IPS DF 6.9 (cell line): ENCODE results near the gene CYB5A.

ENCODE experiments used
- DNase-seq: peaks from one replicate; pipeline ENCODE4 v3.0.0-alpha.2; 2013; ENCODE audit warnings: low read depth, low spot score
- H3K27ac ChIP-seq: one replicate; pipeline ENCODE4 v1.5.1; 2013; ENCODE audit warnings: low read length, control low read depth
- H3K27me3 ChIP-seq: 2 replicates; pipeline ENCODE4 v1.6.1; 2013; ENCODE audit warnings: mild to moderate bottlenecking, low read length; ENCODE audit not compliant: control insufficient read depth, insufficient read depth
- H3K36me3 ChIP-seq: 2 replicates; pipeline ENCODE4 v1.6.1; 2013; ENCODE audit warnings: low read length; ENCODE audit not compliant: control insufficient read depth, insufficient read depth
- H3K4me1 ChIP-seq: 2 replicates; pipeline ENCODE4 v1.6.1; 2013; ENCODE audit warnings: low read length; ENCODE audit not compliant: control insufficient read depth, insufficient read depth
- H3K4me3 ChIP-seq: 2 replicates; pipeline ENCODE4 v1.5.1; 2013; ENCODE audit warnings: mild to moderate bottlenecking, low read length
- H3K9me3 ChIP-seq: 2 replicates; pipeline ENCODE4 v1.6.1; 2013; ENCODE audit warnings: low read length, inconsistent platforms; ENCODE audit not compliant: control insufficient read depth, insufficient read depth
- WGBS: extraction: QIAGEN DNeasy Blood & Tissue Kit; methylation state at CpG from one replicate; pipeline ENCODE4 v1.1.7; 2013; ENCODE audit warnings: mixed read lengths, missing lambda C conversion rate; ENCODE audit not compliant: insufficient read length, insufficient coverage; 5-methylcytosine and 5-hydroxymethylcytosine counted together

CYB5A gene

GRCh38 chr18:74219056-74219455 is 72.7 kb downstream of the CYB5A start:
- WGBS, result no CpG with 5 or more reads among the region's 10 CpGs
- DNase-seq, result no peak
- Histone ChIP-seq H3K27ac (no peak overlapping the region), H3K36me3 (no peaks in the 10 kb centered on the region), H3K4me3 (no peak overlapping the region), H3K4me1 (no peaks in the 10 kb centered on the region), H3K27me3 (no peaks in the 10 kb centered on the region), H3K9me3 (no peaks in the 10 kb centered on the region)

DNA sequence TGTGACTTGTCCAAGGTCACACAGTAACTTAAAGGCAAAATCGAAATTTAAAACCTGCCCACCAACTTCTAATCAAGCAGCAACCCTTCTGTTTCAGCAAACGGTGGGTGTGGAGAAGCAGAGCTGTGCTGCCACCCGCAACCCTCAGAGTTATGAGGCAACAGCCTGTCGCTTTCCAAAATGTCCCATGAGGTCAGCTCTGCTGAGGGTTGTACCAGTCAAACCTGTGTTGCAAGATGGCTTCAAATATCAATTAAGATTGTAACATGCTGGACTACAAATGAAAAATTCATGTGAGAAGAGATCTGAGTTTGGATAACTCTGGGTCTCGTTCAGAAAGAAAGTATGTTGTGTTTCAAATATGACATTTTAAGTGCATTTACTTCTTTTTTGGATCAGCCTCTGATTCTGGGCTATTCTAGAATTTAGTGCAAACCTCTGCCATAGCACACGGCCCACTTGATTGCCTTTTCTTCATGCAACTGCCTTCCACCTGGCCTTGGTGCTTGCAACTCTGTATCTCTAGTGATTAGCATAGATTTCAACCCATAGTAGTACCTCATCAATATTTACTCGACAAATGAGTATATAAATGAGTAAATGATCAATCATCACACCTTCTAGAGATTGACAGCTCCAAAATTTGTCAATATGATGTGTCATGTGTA is 74.2 kb downstream of the CYB5A start:
- Histone ChIP-seq H3K9me3 (no peaks in the 10 kb centered on the region), H3K27ac (no peak overlapping the region), H3K36me3 (no peaks in the 10 kb centered on the region), H3K4me1 (no peaks in the 10 kb centered on the region), H3K4me3 (no peak overlapping the region), H3K27me3 (no peaks in the 10 kb centered on the region)
- DNase-seq, result no peak
- no CpG with 5 or more reads among the region's 7 CpGs for WGBS

- Histone ChIP-seq H3K27ac (no peak overlapping the region), H3K36me3 (no peaks in the 10 kb centered on the region), H3K4me1 (no peaks in the 10 kb centered on the region), H3K4me3 (no peak overlapping the region), H3K9me3 (no peaks in the 10 kb centered on the region), H3K27me3 (no peaks in the 10 kb centered on the region)
- no CpG with 5 or more reads among the region's 3 CpGs for WGBS
- DNase-seq, result no peak
These were observed 75.1 kb downstream of the CYB5A start for GRCh38 chr18:74216661-74217110.

DNA sequence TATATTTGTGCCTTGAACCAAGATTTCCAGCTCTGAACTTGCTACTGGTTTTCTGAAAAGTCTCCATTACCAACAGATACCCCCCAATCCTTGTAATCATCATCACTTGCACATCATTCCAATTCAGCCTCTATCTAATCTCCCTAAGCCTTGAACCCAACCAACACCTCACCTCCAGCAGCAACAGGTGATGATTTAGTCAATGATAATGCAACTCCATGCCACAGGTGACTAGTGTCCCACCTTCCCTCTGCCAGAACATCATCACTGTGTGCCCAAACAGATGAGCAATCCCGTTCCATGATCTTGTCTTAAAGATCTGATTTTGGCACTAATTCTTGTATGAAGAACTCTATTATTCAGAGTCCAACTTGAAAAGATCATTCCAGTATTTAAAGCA is 75.9 kb downstream of the CYB5A start:
- no peak for DNase-seq
- Histone ChIP-seq H3K4me1 (no peaks in the 10 kb centered on the region), H3K27ac (no peak overlapping the region), H3K27me3 (no peaks in the 10 kb centered on the region), H3K36me3 (no peaks in the 10 kb centered on the region), H3K9me3 (no peaks in the 10 kb centered on the region), H3K4me3 (no peak overlapping the region)
- WGBS, result no CpG with 5 or more reads among the region's 1 CpG

DNA sequence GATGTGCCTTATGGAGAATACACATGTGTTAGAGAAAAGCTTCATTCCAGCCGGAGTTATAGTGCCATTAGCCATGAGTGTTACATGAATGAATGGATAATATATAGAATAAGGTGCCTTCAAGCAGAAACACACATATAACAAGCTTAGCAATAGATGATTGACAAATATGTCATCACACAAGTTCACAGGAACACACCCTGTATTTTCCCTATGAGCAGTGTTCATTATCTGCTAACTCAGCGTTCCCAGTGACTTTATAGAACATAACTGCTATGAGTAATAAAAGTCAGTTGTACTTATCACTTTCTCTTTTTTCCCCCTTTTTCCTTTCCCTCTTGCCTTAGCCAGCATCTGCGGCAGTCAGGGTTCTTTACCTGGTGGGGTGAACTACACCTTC is 78.3 kb downstream of the CYB5A start:
- no peaks in the 10 kb centered on the region for H3K4me1 ChIP-seq
- no peaks in the 10 kb centered on the region for H3K9me3 ChIP-seq
- no peaks in the 10 kb centered on the region for H3K27me3 ChIP-seq
- WGBS, result no CpG with 5 or more reads among the region's 3 CpGs
- H3K4me3 ChIP-seq, result no peak overlapping the region
- H3K27ac ChIP-seq, result no peak overlapping the region
- DNase-seq, result no peak
- no peaks in the 10 kb centered on the region for H3K36me3 ChIP-seq

- no peaks in the 10 kb centered on the region for H3K4me1 ChIP-seq
- no peaks in the 10 kb centered on the region for H3K27me3 ChIP-seq
- H3K36me3 ChIP-seq, result no peaks in the 10 kb centered on the region
- no peak overlapping the region for H3K27ac ChIP-seq
- WGBS, result 100% methylated on average over 2 of the region's 5 CpGs
- H3K4me3 ChIP-seq, result no peak overlapping the region
- no peak for DNase-seq
- no peaks in the 10 kb centered on the region for H3K9me3 ChIP-seq
These were observed 87.1 kb downstream of the CYB5A start for GRCh38 chr18:74204526-74205152.

DNA sequence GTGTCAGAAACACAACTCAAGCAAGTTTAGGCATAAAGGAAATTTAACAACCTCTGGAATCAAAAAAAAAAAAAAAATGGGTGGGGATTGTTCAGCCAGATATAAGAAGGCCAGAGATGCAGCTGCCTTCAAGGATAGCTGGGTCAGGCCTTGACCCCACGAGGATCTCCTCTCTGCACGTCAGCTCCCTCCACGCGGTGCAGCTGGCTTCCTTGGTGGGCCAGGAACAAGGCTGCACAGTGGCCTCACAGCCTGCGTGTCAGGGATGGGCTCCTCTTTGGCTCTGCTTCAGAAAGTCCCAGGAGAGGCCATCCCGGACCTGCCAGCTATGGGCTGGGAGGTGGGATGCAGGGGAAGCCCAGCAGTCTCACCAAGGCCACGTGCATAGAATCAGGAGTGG is 88.0 kb downstream of the CYB5A start:
- Histone ChIP-seq H3K27me3 (no peaks in the 10 kb centered on the region), H3K4me1 (no peaks in the 10 kb centered on the region), H3K36me3 (no peaks in the 10 kb centered on the region), H3K9me3 (no peaks in the 10 kb centered on the region), H3K4me3 (no peak overlapping the region), H3K27ac (no peak overlapping the region)
- no peak for DNase-seq
- WGBS, result no CpG with 5 or more reads among the region's 7 CpGs
